AG08395 (cell line): ENCODE results near the gene ZNF136.

Source experiments
- DNase-seq: peaks from one replicate; pipeline ENCODE4 v3.0.0; 2012; ENCODE audit warnings: mixed read lengths, low spot score

Gene ZNF136

GRCh38 chr19:12194827-12195731 is 32.2 kb downstream of the ZNF136 start:
- peak; percentile 21 for DNase-seq

GRCh38 chr19:12198136-12198535 is 35.2 kb downstream of the ZNF136 start:
- DNase-seq: no peak

GRCh38 chr19:12199757-12200419 is 37.0 kb downstream of the ZNF136 start:
- DNase-seq: no peak

DNA sequence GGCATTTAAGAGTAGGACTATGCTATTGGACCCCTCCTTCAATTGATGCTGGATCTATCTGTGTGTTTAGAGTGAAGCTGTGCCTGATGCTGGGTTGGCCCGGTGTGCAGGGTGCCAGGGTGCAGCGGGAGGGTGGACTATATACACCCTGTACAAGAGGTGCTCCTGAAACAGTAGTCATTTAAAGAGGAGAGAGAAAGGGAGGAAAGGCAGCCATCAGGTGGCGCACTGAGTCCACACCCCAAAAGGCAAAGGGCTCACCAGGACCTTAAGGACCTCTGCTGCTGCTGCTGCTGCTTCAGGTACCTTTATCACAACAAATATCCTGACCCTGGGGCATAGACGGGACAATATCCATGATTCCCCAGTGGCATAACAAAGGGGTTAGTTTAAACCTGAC is 39.4 kb downstream of the ZNF136 start:
- no peak for DNase-seq

- no peak for DNase-seq
Observed at GRCh38 chr19:12205296-12205695, 42.4 kb downstream of the ZNF136 start.

GRCh38 chr19:12208221-12208620 is 45.3 kb downstream of the ZNF136 start:
- no peak for DNase-seq

DNA sequence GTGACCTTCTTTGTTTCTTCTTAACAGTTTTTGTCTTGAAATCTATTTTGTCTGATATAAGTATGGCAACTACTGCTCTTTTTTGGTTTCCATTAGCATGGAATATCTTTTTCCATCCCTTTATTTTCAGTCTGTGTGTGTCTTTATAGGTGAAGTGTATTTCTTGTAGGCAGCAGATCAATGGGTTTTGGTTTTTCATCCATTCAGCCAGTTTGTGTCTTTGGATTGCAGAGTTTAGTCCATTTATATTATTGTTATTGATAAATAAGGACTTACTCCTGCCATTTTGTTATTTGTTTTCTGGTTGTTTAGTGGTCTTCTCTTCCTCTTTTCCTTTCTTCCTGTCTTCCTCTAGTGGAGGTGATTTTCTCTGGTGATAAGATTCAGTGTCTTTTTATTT is 54.4 kb downstream of the ZNF136 start:
- DNase-seq: no peak

- DNase-seq: no peak
Observed at GRCh38 chr19:12222980-12223630, 60.2 kb downstream of the ZNF136 start.

- no peak for DNase-seq
Observed at GRCh38 chr19:12224676-12225075, 61.8 kb downstream of the ZNF136 start.

- DNase-seq: no peak
Observed at GRCh38 chr19:12229990-12230389, 67.1 kb downstream of the ZNF136 start.

DNA sequence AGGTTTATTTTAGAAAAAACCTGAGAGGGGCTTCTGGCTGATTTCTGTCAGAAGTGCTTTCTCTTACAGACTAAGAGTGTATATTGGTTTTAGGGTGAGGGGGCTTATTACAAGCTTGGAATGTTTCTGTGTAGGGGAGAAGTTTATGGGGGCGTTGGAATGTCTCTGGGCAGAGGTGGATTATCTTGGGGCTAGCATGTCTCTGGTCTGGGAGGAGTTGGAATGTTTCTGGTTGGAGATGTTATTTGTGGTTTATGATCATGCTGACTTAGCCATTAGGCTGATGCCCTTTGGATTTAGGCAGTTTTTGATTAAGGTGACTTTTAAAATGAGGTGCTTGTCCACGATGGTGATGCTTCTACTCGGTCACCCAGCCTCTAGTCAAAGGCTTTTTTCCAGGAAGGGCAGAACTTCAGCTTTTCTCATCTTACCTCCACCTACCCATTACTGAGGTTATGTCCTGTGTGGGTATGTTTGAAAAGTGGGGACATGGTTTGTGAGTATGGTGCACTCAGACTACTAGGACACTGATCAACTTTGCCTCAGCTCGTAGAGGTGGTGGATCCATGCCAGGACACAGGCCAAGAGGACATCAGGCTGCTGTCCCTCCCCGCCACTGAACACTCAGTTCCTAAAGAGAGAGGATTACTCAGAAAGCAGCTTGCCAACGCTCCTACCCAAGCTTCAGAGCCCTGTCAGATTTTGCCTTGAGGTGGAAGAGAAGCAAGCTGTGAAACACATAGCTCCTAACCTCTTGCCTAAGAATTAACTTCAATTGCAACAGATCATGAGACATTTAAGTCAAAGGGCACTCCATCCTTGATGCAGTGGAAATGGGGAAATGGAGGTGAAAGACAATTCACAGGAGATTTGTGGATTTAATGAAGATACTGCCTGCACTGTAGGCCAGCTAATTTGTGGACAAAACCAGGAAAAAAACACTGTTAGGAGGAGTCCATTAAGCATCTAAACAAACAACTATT is 68.1 kb downstream of the ZNF136 start:
- DNase-seq: no peak

DNA sequence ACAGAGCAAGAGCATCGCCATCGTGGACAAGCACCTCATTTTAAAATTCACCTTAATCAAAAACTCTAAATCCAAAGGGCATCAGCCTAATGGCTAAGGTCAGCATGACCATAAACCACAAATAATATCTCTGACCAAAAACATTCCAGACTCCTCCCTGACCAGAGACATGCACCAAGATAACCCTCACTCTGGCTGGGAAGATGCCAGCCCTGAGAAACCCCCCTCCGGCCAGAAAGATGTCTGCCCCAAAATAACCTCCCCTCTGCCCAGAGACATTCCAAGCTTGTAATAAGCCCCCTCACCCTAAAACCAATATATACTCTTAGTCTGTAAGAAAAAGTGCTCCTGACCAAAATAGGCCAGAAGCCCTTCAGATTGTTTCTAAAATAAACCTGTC is 70.1 kb downstream of the ZNF136 start:
- no peak for DNase-seq

DNA sequence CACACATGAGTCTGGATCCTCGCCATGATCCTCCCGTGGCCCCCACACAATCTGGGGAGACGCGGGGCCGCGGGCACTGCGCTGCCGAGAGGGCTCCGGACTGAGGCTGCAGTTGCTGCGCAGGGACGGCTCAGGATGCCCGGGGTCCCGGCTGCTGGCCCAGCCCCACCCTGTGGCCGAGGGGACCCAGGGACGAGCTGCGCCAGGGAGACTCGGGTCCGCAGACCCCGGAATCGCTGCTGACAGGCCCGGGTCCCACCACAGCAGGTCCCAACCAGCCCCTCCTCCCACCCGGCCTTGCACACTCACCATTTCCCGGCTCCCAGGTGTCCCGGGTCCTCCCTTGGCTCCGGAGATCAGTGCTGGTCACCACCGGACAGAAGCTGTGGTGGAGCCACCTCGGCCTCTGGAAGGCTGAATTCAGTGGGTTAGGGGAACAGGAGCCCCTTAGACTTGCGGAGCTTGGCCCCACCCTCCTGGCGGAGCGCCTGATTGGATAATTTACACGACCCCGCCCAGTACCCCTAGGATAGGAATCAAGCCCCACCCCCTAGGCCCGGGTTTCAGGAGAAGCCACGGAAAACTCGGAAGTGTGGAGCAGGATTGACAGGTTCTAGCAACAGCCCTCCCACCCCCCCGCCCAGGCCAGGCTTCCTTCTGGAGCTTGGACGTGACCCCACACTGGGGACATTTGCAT is 74.4 kb downstream of the ZNF136 start:
- no peak for DNase-seq
